ENCODE data around the gene EIF3F.

- no peak for TF ChIP-seq POLR2AphosphoS5 (IDR thresholded peaks at IDR 0.05; ENCODE audit: low read depth, low read length)
- TF ChIP-seq FOXP2 (optimal IDR thresholded peaks at IDR 0.05; ENCODE audit: borderline replicate concordance, extremely low read depth, extremely low read length, insufficient read depth), result no peak
- TF ChIP-seq REST (IDR thresholded peaks at IDR 0.05; ENCODE audit: insufficient read depth in 1 of 2, low read depth in 2 of 2, low read length in 2 of 2), result no peak
- no peak for TF ChIP-seq TAF1 (IDR thresholded peaks at IDR 0.05; ENCODE audit: borderline replicate concordance, insufficient read depth, low read length)
- TF ChIP-seq SIN3A (IDR thresholded peaks at IDR 0.05; ENCODE audit: borderline replicate concordance, insufficient read depth, low read length), result no peak
Measured at GRCh38 chr11:7994581-7995278, 7.6 kb downstream of the EIF3F start.

Measured in PFSK-1 (cell line).